Measurements from ENCODE around the gene CLECL1.
A peak's percentile ranks its signal among the peaks of the same experiment; 100 is the strongest.
"Not testable (repeated sequence)": the region's sequence is repeated elsewhere in the genome, so short reads cannot be mapped to it uniquely, and the experiment has no call there.

The CLECL1 gene

GRCh38 chr12:9694241-9694640, 38.7 kb downstream of the CLECL1 start:
- no peak for DNase-seq (ENCODE audit: low read depth)

- no peak for DNase-seq (ENCODE audit: low read depth)
Observed at GRCh38 chr12:9692909-9693308, 40.0 kb downstream of the CLECL1 start.

- no peak for DNase-seq (ENCODE audit: low read depth)
Observed at GRCh38 chr12:9687228-9687627, 45.7 kb downstream of the CLECL1 start.

DNA sequence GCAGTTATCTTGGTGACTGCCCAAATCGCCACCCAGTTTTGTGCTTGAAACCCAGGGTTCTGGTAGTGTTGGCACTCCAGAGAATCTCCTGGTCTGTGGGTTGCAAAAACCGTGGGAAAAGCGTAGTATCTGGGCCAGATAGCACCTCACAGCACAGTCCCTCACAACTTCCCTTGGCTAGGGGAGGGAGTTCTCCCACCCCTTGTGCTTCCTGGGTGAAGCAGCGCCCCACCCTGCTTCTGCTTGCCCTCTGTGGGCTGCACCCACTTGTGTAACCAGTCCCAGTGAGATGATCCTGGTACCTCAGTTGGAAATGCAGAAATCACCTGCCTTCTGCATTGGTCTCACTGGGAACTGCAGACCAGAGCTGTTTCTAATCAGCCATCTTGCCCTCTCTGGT, 47.0 kb downstream of the CLECL1 start:
- DNase-seq (ENCODE audit: low read depth), result no peak

DNA sequence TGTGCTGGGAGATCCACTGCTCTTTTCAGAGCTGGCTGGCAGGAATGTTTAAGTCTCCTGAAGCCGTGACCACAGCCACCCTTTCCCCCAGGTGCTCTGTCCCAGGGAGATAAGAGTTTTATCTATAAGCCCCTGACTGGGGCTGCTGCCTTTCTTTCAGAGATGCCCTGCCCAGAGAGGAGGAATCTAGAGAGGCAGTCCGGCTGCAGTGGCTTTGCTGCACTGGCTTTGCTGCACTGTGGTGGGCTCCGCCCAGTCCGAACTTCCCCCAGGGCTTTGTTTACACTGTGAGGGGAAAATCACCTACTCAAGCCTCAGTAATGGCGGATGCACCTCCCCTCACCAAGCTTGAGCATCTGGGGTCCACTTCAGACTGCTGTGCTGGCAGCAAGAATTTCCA, 47.5 kb downstream of the CLECL1 start:
- DNase-seq (ENCODE audit: low read depth), result not testable (repeated sequence)

DNA sequence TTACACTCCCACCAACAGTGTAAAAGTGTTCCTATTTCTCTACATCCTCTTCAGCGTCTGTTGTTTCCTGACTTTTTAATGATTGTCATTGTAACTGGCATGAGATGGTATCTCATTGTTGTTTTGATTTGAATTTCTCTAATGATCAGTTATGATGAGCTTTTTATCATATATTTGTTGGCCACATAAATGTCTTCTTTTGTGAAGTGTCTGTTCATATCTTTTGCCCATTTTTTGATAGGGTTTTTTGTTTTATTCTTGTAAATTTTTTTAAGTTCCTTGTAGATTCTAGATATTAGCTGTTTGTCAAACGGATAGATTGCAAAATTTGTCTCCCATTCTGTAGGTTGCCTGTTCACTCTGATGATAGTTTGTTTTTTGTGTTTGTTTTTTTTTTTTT, 49.9 kb downstream of the CLECL1 start:
- not testable (repeated sequence) for DNase-seq (ENCODE audit: low read depth)

- not testable (repeated sequence) for DNase-seq (ENCODE audit: low read depth)
Observed at GRCh38 chr12:9682508-9682907, 50.4 kb downstream of the CLECL1 start.

- DNase-seq (ENCODE audit: low read depth), result no peak
Observed at GRCh38 chr12:9674226-9674590, 58.7 kb downstream of the CLECL1 start.

GRCh38 chr12:9673404-9674225, 59.3 kb downstream of the CLECL1 start:
- DNase-seq (ENCODE audit: low read depth), result peak; percentile 38
